Measurements from ENCODE around the gene HABP4.

The HABP4 gene

DNA sequence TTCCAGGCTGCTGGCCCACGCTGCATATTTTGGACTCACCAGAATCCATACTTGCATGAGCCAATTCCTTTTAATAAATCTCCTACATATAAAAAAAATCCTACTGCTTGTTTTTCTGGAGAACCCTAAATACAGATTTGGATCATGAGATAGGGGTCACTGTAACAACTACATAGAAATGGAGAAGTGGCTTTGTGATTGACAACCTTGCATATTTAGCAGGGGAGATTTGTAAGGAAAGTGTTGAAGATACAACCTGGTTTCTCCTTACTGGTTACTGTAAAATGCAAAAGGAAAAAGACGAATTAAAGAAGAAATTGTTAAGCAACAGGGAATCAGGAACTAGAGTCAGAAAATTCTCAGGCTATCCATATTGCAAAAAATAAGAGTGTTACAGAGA lies 74.8 kb downstream of the HABP4 start:
- no peak for DNase-seq

DNA sequence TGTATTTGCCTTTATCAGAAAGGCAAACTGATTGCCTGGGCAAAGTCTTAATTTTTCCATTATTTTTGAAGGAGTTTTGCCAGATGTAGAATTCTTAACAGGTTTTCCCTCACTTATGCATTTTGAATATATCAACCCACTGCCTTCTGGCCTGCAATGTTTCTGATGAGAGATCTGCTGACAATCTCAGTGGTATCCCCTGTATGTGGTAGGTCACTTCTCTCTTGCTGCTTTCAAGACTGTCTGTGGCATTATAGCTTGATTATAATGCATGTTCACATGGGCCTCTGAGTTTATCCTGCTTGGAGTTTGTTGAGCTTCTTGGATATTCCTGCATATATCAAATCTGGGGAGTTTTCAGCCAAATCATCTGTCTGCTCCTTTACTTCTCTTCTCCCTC lies 82.2 kb downstream of the HABP4 start:
- DNase-seq = no peak

DNA sequence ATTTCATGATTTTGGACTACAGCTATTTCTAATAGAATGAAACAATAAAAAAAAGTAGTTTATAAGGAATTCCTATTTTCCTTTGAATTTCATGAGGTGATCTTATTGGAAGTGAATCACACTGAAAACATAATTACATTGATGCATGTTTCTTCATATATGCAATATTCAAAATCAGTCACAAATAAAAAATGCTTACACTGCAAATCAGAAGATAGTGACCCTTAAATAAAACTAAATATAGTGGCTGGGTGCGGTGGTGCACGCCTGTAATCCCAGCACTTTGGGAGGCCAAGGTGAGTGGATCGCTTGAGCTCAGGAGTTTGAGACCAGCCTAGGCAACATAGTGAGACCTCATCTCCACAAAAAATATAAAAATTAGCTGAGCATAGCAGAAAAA lies 90.1 kb downstream of the HABP4 start:
- DNase-seq = no peak

Data from NCI-H1694 treated with DMSO at 0.1 percent for 48 hours (cell line).